ENCODE results near the gene CDH2.

DNA sequence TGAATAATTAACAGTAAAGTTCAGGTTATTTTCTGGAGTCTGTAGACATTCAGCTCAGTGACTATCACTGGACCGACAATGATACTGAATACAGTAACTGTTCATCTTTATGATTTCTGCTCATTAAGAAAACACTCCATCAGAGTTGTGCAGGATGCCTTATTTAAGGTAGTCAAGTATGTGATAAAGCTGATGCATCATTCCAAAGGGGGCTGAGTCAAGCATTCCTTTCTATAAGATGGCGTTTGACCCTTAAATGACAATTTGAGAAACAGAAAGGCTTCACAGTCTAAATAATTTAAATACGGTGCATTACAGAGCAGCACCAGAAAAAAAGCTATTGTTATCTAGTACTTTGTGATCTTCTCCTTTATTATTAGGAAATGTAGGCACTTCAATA, 131.1 kb downstream of the CDH2 start:
- TF ChIP-seq CTCF (IDR thresholded peaks at IDR 0.05; ENCODE audit: low read depth, low read length, missing input control) = no peak
- TF ChIP-seq YY1 (IDR thresholded peaks at IDR 0.05) = no peak
